ENCODE results near the gene LPP.

DNA sequence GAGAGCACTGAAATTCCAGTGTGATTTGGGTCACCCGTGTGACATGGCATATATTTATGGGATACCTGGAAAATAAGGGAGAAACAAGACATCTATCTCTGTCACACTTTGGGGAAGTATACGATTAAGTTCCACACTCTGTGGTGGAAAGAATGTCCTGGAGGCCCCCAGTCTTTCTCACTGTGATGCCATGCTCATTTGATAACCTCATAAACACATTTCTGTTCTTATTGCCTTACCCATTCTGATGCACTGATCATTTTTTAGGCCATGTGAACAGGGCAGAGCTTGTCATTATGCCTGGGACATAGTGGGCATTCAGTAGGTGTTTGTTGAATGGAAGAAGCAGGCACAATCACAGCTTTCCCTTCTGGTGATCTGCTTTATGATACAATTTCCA is 668.5 kb downstream of the LPP start:
- TF ChIP-seq, protein P1, sequence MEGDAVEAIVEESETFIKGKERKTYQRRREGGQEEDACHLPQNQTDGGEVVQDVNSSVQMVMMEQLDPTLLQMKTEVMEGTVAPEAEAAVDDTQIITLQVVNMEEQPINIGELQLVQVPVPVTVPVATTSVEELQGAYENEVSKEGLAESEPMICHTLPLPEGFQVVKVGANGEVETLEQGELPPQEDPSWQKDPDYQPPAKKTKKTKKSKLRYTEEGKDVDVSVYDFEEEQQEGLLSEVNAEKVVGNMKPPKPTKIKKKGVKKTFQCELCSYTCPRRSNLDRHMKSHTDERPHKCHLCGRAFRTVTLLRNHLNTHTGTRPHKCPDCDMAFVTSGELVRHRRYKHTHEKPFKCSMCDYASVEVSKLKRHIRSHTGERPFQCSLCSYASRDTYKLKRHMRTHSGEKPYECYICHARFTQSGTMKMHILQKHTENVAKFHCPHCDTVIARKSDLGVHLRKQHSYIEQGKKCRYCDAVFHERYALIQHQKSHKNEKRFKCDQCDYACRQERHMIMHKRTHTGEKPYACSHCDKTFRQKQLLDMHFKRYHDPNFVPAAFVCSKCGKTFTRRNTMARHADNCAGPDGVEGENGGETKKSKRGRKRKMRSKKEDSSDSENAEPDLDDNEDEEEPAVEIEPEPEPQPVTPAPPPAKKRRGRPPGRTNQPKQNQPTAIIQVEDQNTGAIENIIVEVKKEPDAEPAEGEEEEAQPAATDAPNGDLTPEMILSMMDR (IDR thresholded peaks at IDR 0.05; ENCODE audit: low read depth, low read length, poor library complexity, severe bottlenecking), result no peak
- TF ChIP-seq EZH2phosphoT487 (IDR thresholded peaks at IDR 0.05; ENCODE audit: borderline replicate concordance, low read length), result no peak
